ENCODE measurements around the gene LRP4. TPM values are rescaled to one million over a fixed set of nuclear protein-coding genes. Genes with fewer than 3 reads are reported as not detected.

The LRP4 gene
- total and polyA plus RNA-seq, 2 of the 13 experiments (the other 11 are each of a cell fraction or from before 2014, with no cell fraction given) = 4.7 to 13.3 TPM

GRCh38 chr11:46845740-46846509 lies 72.4 kb downstream of the LRP4 start, which contains the start of gene CKAP5 (continued):
- TF ChIP-seq HNRNPH1 (optimal IDR thresholded peaks at IDR 0.05; ENCODE audit: low read depth, low read length) (no peak), ZUFSP (CRISPR knock-in tag; IDR thresholded peaks at IDR 0.05; ENCODE audit: borderline replicate concordance) (no peak), HOXA5 (CRISPR knock-in tag; IDR thresholded peaks at IDR 0.05) (0 out of 2 replicates have a peak, but pooled peaks have one; percentile 38), SIN3B (IDR thresholded peaks at IDR 0.05; ENCODE audit: low read length) (peak; percentile 55; the same call in 1 of the 2 replicates), GPBP1L1 (CRISPR knock-in tag; IDR thresholded peaks at IDR 0.05) (no peak), SRSF9 (IDR thresholded peaks at IDR 0.05; ENCODE audit: borderline replicate concordance, insufficient read depth, low read depth, low read length, poor library complexity, severe bottlenecking) (no peak), JUND (CRISPR knock-in tag; IDR thresholded peaks at IDR 0.05) (no peak), ZNF234 (CRISPR knock-in tag; conservative IDR thresholded peaks at IDR 0.05) (no peak), KDM1A (CRISPR knock-in tag; IDR thresholded peaks at IDR 0.05) (no peak), ZNF607 (CRISPR knock-in tag; IDR thresholded peaks at IDR 0.05; ENCODE audit: borderline replicate concordance) (0 out of 2 replicates have a peak, but pooled peaks have one; percentile 64), ZNF143 (CRISPR knock-in tag; IDR thresholded peaks at IDR 0.05) (no peak), SAFB2 (CRISPR knock-in tag; IDR thresholded peaks at IDR 0.05; ENCODE audit: borderline replicate concordance, low read depth) (0 out of 2 replicates have a peak, but pooled peaks have one; percentile 10), ZNF407 (CRISPR knock-in tag; IDR thresholded peaks at IDR 0.05; ENCODE audit: not compliant biosample characterization) (peak; percentile 60), SALL1 (CRISPR knock-in tag; IDR thresholded peaks at IDR 0.05) (peak; percentile 57), ZNF777 (CRISPR knock-in tag; IDR thresholded peaks at IDR 0.05) (no peak; the same call in none of the 2 replicates)

All from HepG2 (cell line).